Astrocyte (in vitro differentiated cells and primary cell): ENCODE measurements around the gene LRRC4C. TPM values are rescaled to one million over a fixed set of nuclear protein-coding genes. Genes with fewer than 3 reads are reported as not detected.

Source experiments
- DNase-seq: peaks from one replicate; pipeline ENCODE4 v3.0.0-alpha.2; 2010; ENCODE audit warnings: low read depth
- FAIRE-seq: peaks from 2 replicates; lab custom pipeline; 2011; peaks lifted over from hg19 to GRCh38; lab: Jason Lieb, UNC
- H2AFZ ChIP-seq: 2 replicates; pipeline ENCODE4 v1.6.0; 2012; ENCODE audit warnings: low read depth, low read length, inconsistent platforms
- H3K27ac ChIP-seq: 2 replicates; pipeline ENCODE4 v1.5.1; 2011; ENCODE audit warnings: low read depth, low read length, inconsistent platforms
- H3K27me3 ChIP-seq: 2 replicates; pipeline ENCODE4 v1.6.0; 2011; ENCODE audit warnings: low read length, inconsistent platforms; ENCODE audit not compliant: insufficient read depth
- H3K36me3 ChIP-seq: 2 replicates; pipeline ENCODE4 v1.5.1; 2011; ENCODE audit warnings: low read length, inconsistent platforms; ENCODE audit not compliant: insufficient read depth
- H3K4me1 ChIP-seq: 2 replicates; pipeline ENCODE4 v1.5.1; 2011; ENCODE audit warnings: low read length, inconsistent platforms; ENCODE audit not compliant: insufficient read depth
- H3K4me2 ChIP-seq: 2 replicates; pipeline ENCODE4 v1.6.0; 2012; ENCODE audit warnings: low read length, inconsistent platforms
- H3K4me3 ChIP-seq: 2 replicates; pipeline ENCODE4 v1.5.1; 2011; ENCODE audit warnings: low read depth, mild to moderate bottlenecking, low read length, inconsistent platforms; ENCODE audit not compliant: insufficient read depth
- H3K79me2 ChIP-seq: 2 replicates; pipeline ENCODE4 v1.6.0; 2012; ENCODE audit warnings: mild to moderate bottlenecking, low read length, inconsistent platforms; ENCODE audit not compliant: insufficient read depth
- H3K9ac ChIP-seq: 2 replicates; pipeline ENCODE4 v1.6.0; 2012; ENCODE audit warnings: mild to moderate bottlenecking, low read length, inconsistent platforms
- H3K9me3 ChIP-seq: 2 replicates; pipeline ENCODE4 v1.5.1; 2012; ENCODE audit warnings: low read depth, mild to moderate bottlenecking, low read length, inconsistent platforms; ENCODE audit not compliant: insufficient read depth
- H4K20me1 ChIP-seq: 2 replicates; pipeline ENCODE4 v1.6.0; 2012; ENCODE audit warnings: low read length, inconsistent platforms; ENCODE audit not compliant: insufficient read depth
- H3K27ac Mint-ChIP-seq: one replicate; pipeline ENCODE4 v1.8.0; 2021; ENCODE audit warnings: mild to moderate bottlenecking, mixed read lengths; ENCODE audit not compliant: unreplicated experiment
- H3K27me3 Mint-ChIP-seq: one replicate; pipeline ENCODE4 v1.8.0; 2021; ENCODE audit warnings: low read depth, mixed read lengths; ENCODE audit not compliant: unreplicated experiment
- H3K36me3 Mint-ChIP-seq: one replicate; pipeline ENCODE4 v1.8.0; 2021; ENCODE audit warnings: low read depth, mixed read lengths; ENCODE audit not compliant: unreplicated experiment
- H3K4me1 Mint-ChIP-seq: one replicate; pipeline ENCODE4 v1.8.0; 2021; ENCODE audit warnings: low read depth, mixed read lengths; ENCODE audit not compliant: unreplicated experiment
- H3K4me3 Mint-ChIP-seq: one replicate; pipeline ENCODE4 v1.8.0; 2021; ENCODE audit warnings: mild to moderate bottlenecking, moderate library complexity, mixed read lengths; ENCODE audit not compliant: unreplicated experiment
- H3K9me3 Mint-ChIP-seq: one replicate; pipeline ENCODE4 v1.8.0; 2021; ENCODE audit warnings: mild to moderate bottlenecking, mixed read lengths; ENCODE audit not compliant: unreplicated experiment
- EZH2 ChIP-seq: IDR thresholded peaks from 2 replicates; pipeline ENCODE4 v1.6.1; 2012; ENCODE audit warnings: mild to moderate bottlenecking, low read length, inconsistent platforms; ENCODE audit not compliant: insufficient read depth
- total RNA-seq: library from RNA; stranded (reverse); gene quantifications from 2 replicates; pipeline ENCODE4 v1.2.1, GENCODE V29; 2021
- TF ChIP-seq, protein P1 (sequence below): IDR thresholded peaks from 2 replicates; pipeline ENCODE4 v1.5.1; 2011; ENCODE audit warnings: low read depth, mild to moderate bottlenecking, inconsistent platforms, low read length, moderate library complexity; ENCODE audit not compliant: insufficient read depth

The LRRC4C gene
- total RNA-seq, 1 donor from 2014 or later = 9.0 TPM

DNA sequence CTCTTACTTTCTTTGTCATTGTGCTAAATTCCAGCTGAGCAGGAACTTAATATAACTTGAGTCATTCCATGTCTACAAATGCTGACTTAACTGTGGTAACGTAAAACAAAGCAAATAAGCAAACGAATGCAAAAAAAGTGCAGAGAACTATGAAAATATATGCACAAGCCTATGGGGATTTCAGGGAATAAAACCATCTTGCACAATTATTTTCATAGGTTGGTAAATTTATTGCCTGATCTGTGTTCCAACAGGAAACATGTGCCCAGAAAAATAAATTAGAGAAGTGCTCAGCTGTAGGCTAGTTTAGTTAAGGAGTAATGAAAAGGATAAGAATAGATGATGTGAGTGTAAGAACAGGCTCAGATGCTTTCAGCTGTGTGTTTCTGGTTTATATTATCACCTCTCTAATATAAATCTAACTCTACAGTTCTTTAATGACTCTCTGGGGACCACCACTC is 1169.3 kb downstream of the LRRC4C start:
- Histone ChIP-seq H3K27me3 (no peaks in the 10 kb centered on the region), H3K27ac (no peak overlapping the region), H3K9me3 (no peaks in the 10 kb centered on the region), H3K4me3 (peak overlapping the region; percentile 20), H3K4me1 (peaks cover 20% of the 10 kb centered on the region), H2AFZ (no peak overlapping the region), H4K20me1 (no peaks in the 10 kb centered on the region), H3K79me2 (peaks cover 3% of the 10 kb centered on the region), H3K36me3 (no peaks in the 10 kb centered on the region), H3K9ac (peak overlapping the region; percentile 30), H3K4me2 (peak overlapping the region; percentile 94)
- DNase-seq = peak; percentile 72
- no peak for FAIRE-seq
- TF ChIP-seq, protein P1, sequence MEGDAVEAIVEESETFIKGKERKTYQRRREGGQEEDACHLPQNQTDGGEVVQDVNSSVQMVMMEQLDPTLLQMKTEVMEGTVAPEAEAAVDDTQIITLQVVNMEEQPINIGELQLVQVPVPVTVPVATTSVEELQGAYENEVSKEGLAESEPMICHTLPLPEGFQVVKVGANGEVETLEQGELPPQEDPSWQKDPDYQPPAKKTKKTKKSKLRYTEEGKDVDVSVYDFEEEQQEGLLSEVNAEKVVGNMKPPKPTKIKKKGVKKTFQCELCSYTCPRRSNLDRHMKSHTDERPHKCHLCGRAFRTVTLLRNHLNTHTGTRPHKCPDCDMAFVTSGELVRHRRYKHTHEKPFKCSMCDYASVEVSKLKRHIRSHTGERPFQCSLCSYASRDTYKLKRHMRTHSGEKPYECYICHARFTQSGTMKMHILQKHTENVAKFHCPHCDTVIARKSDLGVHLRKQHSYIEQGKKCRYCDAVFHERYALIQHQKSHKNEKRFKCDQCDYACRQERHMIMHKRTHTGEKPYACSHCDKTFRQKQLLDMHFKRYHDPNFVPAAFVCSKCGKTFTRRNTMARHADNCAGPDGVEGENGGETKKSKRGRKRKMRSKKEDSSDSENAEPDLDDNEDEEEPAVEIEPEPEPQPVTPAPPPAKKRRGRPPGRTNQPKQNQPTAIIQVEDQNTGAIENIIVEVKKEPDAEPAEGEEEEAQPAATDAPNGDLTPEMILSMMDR = no peak
- H3K4me1 Mint-ChIP-seq = peaks cover 20% of the 10 kb centered on the region
- H3K4me3 Mint-ChIP-seq = peak overlapping the region; percentile 93
- H3K27me3 Mint-ChIP-seq = no peaks in the 10 kb centered on the region
- no peaks in the 10 kb centered on the region for H3K9me3 Mint-ChIP-seq
- H3K36me3 Mint-ChIP-seq = no peaks in the 10 kb centered on the region
- H3K27ac Mint-ChIP-seq = peak overlapping the region; percentile 90

DNA sequence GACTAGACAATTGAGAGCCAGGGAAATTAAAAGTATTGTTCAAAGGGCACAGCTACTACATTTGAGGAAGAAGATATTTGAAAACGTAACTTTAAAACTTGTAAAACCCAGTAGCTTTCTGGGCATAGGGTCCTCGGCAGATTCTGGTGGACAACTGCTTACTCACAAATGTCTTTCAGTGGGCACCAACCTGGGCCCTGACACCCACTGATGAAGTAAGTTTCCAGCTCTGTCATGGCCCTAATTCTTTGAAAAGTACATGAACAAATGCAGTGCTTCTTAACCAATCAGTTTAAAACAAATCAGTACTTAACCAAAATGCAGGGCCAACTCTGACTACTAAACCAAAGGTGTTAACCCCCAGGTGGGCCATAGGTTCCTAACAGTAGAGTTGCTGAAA is 1170.1 kb downstream of the LRRC4C start:
- H3K27ac ChIP-seq = no peak overlapping the region
- H3K36me3 ChIP-seq = no peaks in the 10 kb centered on the region
- no peaks in the 10 kb centered on the region for H3K27me3 Mint-ChIP-seq
- no peaks in the 10 kb centered on the region for H4K20me1 ChIP-seq
- no peak for FAIRE-seq
- H3K9me3 Mint-ChIP-seq = no peaks in the 10 kb centered on the region
- H2AFZ ChIP-seq = no peak overlapping the region
- H3K36me3 Mint-ChIP-seq = no peaks in the 10 kb centered on the region
- H3K9me3 ChIP-seq = no peaks in the 10 kb centered on the region
- peaks cover 20% of the 10 kb centered on the region for H3K4me1 ChIP-seq
- H3K4me3 ChIP-seq = peak overlapping the region; percentile 20
- no peak overlapping the region for H3K27ac Mint-ChIP-seq
- no peaks in the 10 kb centered on the region for H3K27me3 ChIP-seq
- H3K4me2 ChIP-seq = peak overlapping the region; percentile 40
- no peak for DNase-seq
- no peak for TF ChIP-seq EZH2
- TF ChIP-seq, protein P1 = no peak
- H3K79me2 ChIP-seq = peaks cover 3% of the 10 kb centered on the region
- peak overlapping the region; percentile 93 for H3K4me3 Mint-ChIP-seq
- peaks cover 20% of the 10 kb centered on the region for H3K4me1 Mint-ChIP-seq
- no peak overlapping the region for H3K9ac ChIP-seq

DNA sequence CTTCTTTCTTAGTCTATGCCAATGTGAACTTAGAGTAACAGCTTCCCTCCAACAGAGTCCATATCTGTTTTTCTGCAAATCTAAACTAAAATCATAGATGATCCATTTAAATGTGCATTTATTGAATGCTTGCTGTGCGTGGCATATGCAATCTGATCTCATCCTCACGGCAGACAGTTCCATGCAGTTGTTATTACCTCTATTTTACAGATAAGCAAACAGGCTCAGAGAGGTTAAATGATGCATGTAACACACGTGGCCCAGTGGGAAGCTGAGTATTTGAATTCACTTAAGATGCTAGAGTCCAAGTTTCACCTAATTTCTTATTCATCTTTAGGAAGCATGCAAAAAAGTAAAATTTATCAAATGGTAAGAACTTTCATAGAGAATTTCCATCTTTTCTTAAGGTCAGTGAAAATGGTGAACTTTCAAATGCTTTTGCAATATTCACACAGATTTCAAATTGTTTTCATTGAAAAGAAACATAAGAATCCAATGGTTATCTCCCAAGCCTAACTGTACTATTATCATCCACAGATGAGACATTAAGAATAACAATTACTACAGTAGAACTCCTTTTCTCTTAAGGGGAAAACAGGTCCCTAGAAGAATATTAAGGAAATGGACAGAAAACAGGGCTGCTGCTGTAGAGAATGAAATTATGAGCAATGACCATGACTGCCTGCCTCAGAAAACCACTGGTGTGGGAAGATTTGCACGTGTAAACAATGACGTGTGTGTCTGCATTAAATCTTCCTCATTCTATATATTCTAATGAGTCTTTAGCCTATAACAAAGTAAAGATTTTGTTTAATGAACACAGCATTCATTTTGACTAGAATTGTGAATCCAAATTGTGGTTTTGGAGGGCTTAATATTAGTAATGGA is 1171.3 kb downstream of the LRRC4C start:
- peaks cover 20% of the 10 kb centered on the region for H3K4me1 ChIP-seq
- peaks cover 18% of the 10 kb centered on the region for H3K4me1 Mint-ChIP-seq
- H3K9me3 Mint-ChIP-seq = no peaks in the 10 kb centered on the region
- no peaks in the 10 kb centered on the region for H3K9me3 ChIP-seq
- FAIRE-seq (no peak), DNase-seq (no peak)
- H3K4me3 Mint-ChIP-seq = no peak overlapping the region
- no peaks in the 10 kb centered on the region for H3K27me3 Mint-ChIP-seq
- H3K36me3 ChIP-seq = no peaks in the 10 kb centered on the region
- H4K20me1 ChIP-seq = no peaks in the 10 kb centered on the region
- no peak overlapping the region for H3K27ac ChIP-seq
- no peak overlapping the region for H3K4me2 ChIP-seq
- peaks cover 3% of the 10 kb centered on the region for H3K79me2 ChIP-seq
- no peak overlapping the region for H3K4me3 ChIP-seq
- H3K27ac Mint-ChIP-seq = no peak overlapping the region
- H3K9ac ChIP-seq = no peak overlapping the region
- H2AFZ ChIP-seq = no peak overlapping the region
- no peaks in the 10 kb centered on the region for H3K36me3 Mint-ChIP-seq
- no peak for TF ChIP-seq EZH2
- TF ChIP-seq, protein P1 = no peak
- H3K27me3 ChIP-seq = no peaks in the 10 kb centered on the region
